K562 (cell line): ENCODE data around the gene SORT1. TPM values are rescaled to one million over a fixed set of nuclear protein-coding genes. Genes with fewer than 3 reads are reported as not detected.

ENCODE experiments used
- BRCA1 ChIP-seq, 2 experiments: fragments of 450-650 bp in 1 of 2; sonication (generic) in 1 of 2; formaldehyde crosslinking in 1 of 2; IDR thresholded peaks; 2 replicates each; pipeline versions ENCODE4 v1.5.0 to v1.6.1; 2017 to 2020; ENCODE audit warnings: mild to moderate bottlenecking in 1 of 2, missing genetic modification reagents in 1 of 2
- FOXJ2 ChIP-seq: fragments of 200-800 bp; sonication (Bioruptor generic); IDR thresholded peaks from 2 replicates; pipeline ENCODE4 v1.6.1; 2016; ENCODE audit warnings: missing genetic modification characterization, missing compliant biosample characterization
- FOXO4 ChIP-seq: fragments of 450-650 bp; formaldehyde crosslinking; IDR thresholded peaks from 2 replicates; pipeline ENCODE4 v1.4.0; 2020; ENCODE audit warnings: mild to moderate bottlenecking, moderate library complexity
- KAT7 ChIP-seq: sonication (generic); formaldehyde crosslinking; IDR thresholded peaks from 2 replicates; pipeline ENCODE4 v1.8.0; 2022; ENCODE audit warnings: missing genetic modification reagents, mild to moderate bottlenecking, borderline replicate concordance
- KHSRP ChIP-seq: fragments of 450-650 bp; IDR thresholded peaks from 2 replicates; pipeline ENCODE4 v1.6.1; 2017
- MECOM ChIP-seq: fragments of 250-450 bp; sonication (Bioruptor Pico); IDR thresholded peaks from 2 replicates; pipeline ENCODE4 v1.8.0; 2022; ENCODE audit warnings: inconsistent platforms
- MIER1 ChIP-seq: fragments of 450-650 bp; IDR thresholded peaks from 2 replicates; pipeline ENCODE4 v1.6.1; 2016; ENCODE audit warnings: antibody characterized with exemption, mild to moderate bottlenecking, low read depth
- MLLT1 ChIP-seq, 2 experiments: fragments of 450-650 bp; IDR thresholded peaks; 2 replicates each; pipeline ENCODE4 v1.6.1; 2016
- POLR2B ChIP-seq: fragments of 450-650 bp; IDR thresholded peaks from 2 replicates; pipeline ENCODE4 v1.6.1; 2018; ENCODE audit warnings: low read depth; ENCODE audit not compliant: partially characterized antibody
- PREB ChIP-seq: sonication (generic); formaldehyde crosslinking; IDR thresholded peaks from 2 replicates; pipeline ENCODE4 v1.8.1; 2023; ENCODE audit warnings: mild to moderate bottlenecking, missing genetic modification reagents
- TFAP4 ChIP-seq: sonication (generic); formaldehyde crosslinking; IDR thresholded peaks from 2 replicates; pipeline ENCODE4 v1.8.0; 2022; ENCODE audit warnings: missing genetic modification reagents, mild to moderate bottlenecking, moderate library complexity, borderline replicate concordance
- TRIM24 ChIP-seq, 2 experiments: fragments of 450-650 bp; IDR thresholded peaks; 2 replicates each; pipeline ENCODE4 v1.6.1; 2016
- USF2 ChIP-seq: sonication (generic); formaldehyde crosslinking; IDR thresholded peaks from 2 replicates; pipeline ENCODE4 v1.5.0; 2020; ENCODE audit warnings: missing genetic modification reagents
- ZBTB49 ChIP-seq: sonication (generic); formaldehyde crosslinking; IDR thresholded peaks from 2 replicates; pipeline ENCODE4 v1.8.0; 2022; ENCODE audit warnings: missing genetic modification reagents, mild to moderate bottlenecking, borderline replicate concordance
- ZNF165 ChIP-seq: fragments of 250-450 bp; sonication (Bioruptor Pico); IDR thresholded peaks from 2 replicates; pipeline ENCODE4 v1.4.0; 2020; ENCODE audit warnings: borderline replicate concordance
- ZNF224 ChIP-seq: sonication (generic); formaldehyde crosslinking; IDR thresholded peaks from 2 replicates; pipeline ENCODE4 v1.8.0; 2022; ENCODE audit warnings: mild to moderate bottlenecking, missing genetic modification reagents
- polyA plus RNA-seq, 8 experiments: library from polyadenylated mRNA; depleted of rRNA in 4 of 8; stranded (reverse) in 5 of 8; unstranded in 3 of 8; fragments of >200 nt; fragmentation: Nextera tagmentation in 2 of 8; fragmentation: Illumina TruSeq in 1 of 8; extraction: Ambion mirVana in 2 of 8; extraction: Trizol in 1 of 8; gene quantifications; 2 replicates each; pipeline versions ENCODE4 v1.2.1 to v1.2.3, GENCODE V29; 2011 to 2014; ENCODE audit warnings: inconsistent platforms in 1 of 8, missing spikeins in 1 of 8
- total RNA-seq, 7 experiments: library from RNA; depleted of rRNA in 6 of 7; stranded (reverse); fragments of >200 nt in 6 of 7; fragmentation: Illumina TruSeq in 2 of 7; extraction: Trizol in 2 of 7; gene quantifications; 2 replicates each; pipeline versions ENCODE4 v1.2.1 to v1.2.3, GENCODE V29; 2011 to 2021; ENCODE audit warnings: low replicate concordance in 1 of 7

The SORT1 gene
- total and polyA plus RNA-seq, 9 of the 15 experiments (the other 6 are each of a cell fraction or from before 2014, with no cell fraction given) = 27.4 to 112 (median 65.0) TPM

GRCh38 chr1:109388884-109389637 is 8.7 kb downstream of the SORT1 start (continued):
- TF ChIP-seq TFAP4 (CRISPR knock-in tag) = no peak
- TF ChIP-seq KAT7 = 0 out of 2 replicates have a peak, but pooled peaks have one; percentile 74
- TF ChIP-seq ZNF224 = no peak
- no peak for TF ChIP-seq ZBTB49 (CRISPR knock-in tag)
- no peak for TF ChIP-seq MIER1
- TF ChIP-seq KHSRP = no peak
- TF ChIP-seq BRCA1 (IDR thresholded peaks at IDR 0.05) = no peak
- TF ChIP-seq BRCA1 (CRISPR knock-in tag; IDR thresholded peaks at IDR 0.05) = no peak
- no peak for TF ChIP-seq USF2
- no peak for TF ChIP-seq FOXO4 (CRISPR knock-in tag)
- no peak for TF ChIP-seq FOXJ2 (tag)
- TF ChIP-seq MECOM (CRISPR knock-in tag) = 0 out of 2 replicates have a peak, but pooled peaks have one; percentile 53
- no peak for TF ChIP-seq TRIM24 (IDR thresholded peaks at IDR 0.05)
- TF ChIP-seq ZNF165 (CRISPR knock-in tag) = 0 out of 2 replicates have a peak, but pooled peaks have one; percentile 54
- TF ChIP-seq MLLT1 (IDR thresholded peaks at IDR 0.05) = no peak; a peak in 1 of 4 replicates
- no peak for TF ChIP-seq POLR2B
- TF ChIP-seq PREB (CRISPR knock-in tag) = 0 out of 2 replicates have a peak, but pooled peaks have one; percentile 43
